Activated naive CD8-positive, alpha-beta T cell treated with anti-CD3 and anti-CD28 coated beads, Interleukin-2, amount 10 ng/mL, durations not matched to agents 7 days and 5 days (primary cell): ENCODE measurements around the gene SEC23B. TPM values are rescaled to one million over a fixed set of nuclear protein-coding genes. Genes with fewer than 3 reads are reported as not detected.
"Not testable (repeated sequence)": the region's sequence is repeated elsewhere in the genome, so short reads cannot be mapped to it uniquely, and the experiment has no call there.

Source experiments
- ATAC-seq: fragments of 150-1000 bp; cut with Tn5 transposase; one replicate; pipeline ENCODE4 v1.10.0; 2021; ENCODE audit warnings: low read depth, moderate library complexity
- POLR2A ChIA-PET: fragments of 350-600 bp; sonication (Branson Sonifier 250); formaldehyde crosslinking; loops from one replicate; lab custom pipeline; 2021; ENCODE audit warnings: antibody characterized with exemption; lab: Charles Lee
- DNase-seq: peaks from one replicate; pipeline ENCODE4 v3.0.0; 2021
- H3K27ac Mint-ChIP-seq: one replicate; pipeline ENCODE4 v1.8.0; 2022; ENCODE audit warnings: mild to moderate bottlenecking, mixed read lengths
- H3K27me3 Mint-ChIP-seq: one replicate; pipeline ENCODE4 v1.8.0; 2022; ENCODE audit warnings: mild to moderate bottlenecking, moderate library complexity, mixed read lengths
- H3K36me3 Mint-ChIP-seq: one replicate; pipeline ENCODE4 v1.8.0; 2021; ENCODE audit warnings: mild to moderate bottlenecking, mixed read lengths
- H3K4me1 Mint-ChIP-seq: one replicate; pipeline ENCODE4 v1.8.0; 2021; ENCODE audit warnings: mixed read lengths
- H3K4me3 Mint-ChIP-seq: one replicate; pipeline ENCODE4 v1.8.0; 2022; ENCODE audit warnings: mild to moderate bottlenecking, moderate library complexity, mixed read lengths
- H3K9me3 Mint-ChIP-seq: one replicate; pipeline ENCODE4 v1.8.0; 2021; ENCODE audit warnings: mixed read lengths
- total RNA-seq, 2 experiments: library from RNA; stranded (reverse); gene quantifications; one replicate each; pipeline ENCODE4 v1.2.3, GENCODE V29; 2021

Gene SEC23B
- total RNA-seq, 2 experiments from 2014 or later, result 64.0 to 65.0 TPM

DNA sequence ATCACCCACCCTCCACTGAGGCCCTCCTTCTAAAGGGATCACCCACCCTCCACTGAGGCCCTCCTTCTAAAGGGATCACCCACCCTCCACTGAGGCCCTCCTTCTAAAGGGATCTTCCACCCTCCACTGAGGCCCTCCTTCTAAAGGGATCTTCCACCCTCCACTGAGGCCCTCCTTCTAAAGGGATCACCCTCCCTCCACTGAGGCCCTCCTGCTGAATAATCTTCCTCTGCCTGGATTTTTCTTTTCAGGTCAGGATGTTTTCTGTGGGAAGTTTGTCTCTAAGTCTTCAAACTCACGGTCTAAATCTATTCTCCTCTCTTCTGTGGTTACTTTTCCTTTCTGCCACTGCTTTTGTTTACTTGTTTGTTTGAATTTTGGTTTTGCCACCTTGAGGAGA is 6.1 kb upstream of the SEC23B start:
- DNase-seq, H3K9me3 Mint-ChIP-seq, H3K27ac Mint-ChIP-seq, ATAC-seq, H3K27me3 Mint-ChIP-seq, H3K4me1 Mint-ChIP-seq, H3K4me3 Mint-ChIP-seq, POLR2A ChIA-PET, H3K36me3 Mint-ChIP-seq: not testable (repeated sequence)

DNA sequence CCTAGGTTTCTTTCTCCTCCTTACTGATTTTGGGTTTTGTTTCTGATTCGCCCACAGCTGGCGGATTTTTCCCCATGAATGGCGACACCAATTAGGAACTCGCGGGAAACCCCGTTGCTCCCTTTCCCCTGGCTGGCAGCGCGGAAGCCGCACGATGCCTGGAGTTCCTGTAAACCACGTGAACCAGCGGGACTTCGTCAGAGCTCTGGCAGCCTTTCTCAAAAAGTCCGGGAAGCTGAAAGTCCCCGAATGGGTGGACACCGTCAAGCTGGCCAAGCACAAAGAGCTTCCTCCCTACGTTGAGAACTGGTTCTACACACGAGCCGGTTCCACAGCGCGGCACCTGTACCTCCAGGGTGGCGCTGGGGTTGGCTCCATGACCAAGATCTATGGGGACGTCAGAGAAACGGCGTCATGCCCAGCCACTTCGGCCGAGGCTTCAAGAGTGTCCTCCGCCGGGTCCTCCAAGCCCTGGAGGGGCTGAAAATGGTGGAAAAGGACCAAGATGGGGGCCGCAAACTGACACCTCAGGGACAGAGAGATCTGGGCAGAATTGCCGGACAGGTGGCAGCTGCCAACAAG is 3.2 kb upstream of the SEC23B start:
- Mint-ChIP-seq H3K27me3 (peaks cover 2% of the 10 kb centered on the region), H3K36me3 (peaks cover 3% of the 10 kb centered on the region), H3K4me3 (no peak overlapping the region), H3K27ac (no peak overlapping the region), H3K4me1 (peaks cover 12% of the 10 kb centered on the region), H3K9me3 (no peaks in the 10 kb centered on the region)
- ATAC-seq, result no peak
- no peak for DNase-seq
- POLR2A ChIA-PET, result interaction anchor here (1.0 kb wide), 1 partner anchor 367 kb away, joined by 4 read pairs; the partner anchor contains the start of genes KAT14 and PET117

DNA sequence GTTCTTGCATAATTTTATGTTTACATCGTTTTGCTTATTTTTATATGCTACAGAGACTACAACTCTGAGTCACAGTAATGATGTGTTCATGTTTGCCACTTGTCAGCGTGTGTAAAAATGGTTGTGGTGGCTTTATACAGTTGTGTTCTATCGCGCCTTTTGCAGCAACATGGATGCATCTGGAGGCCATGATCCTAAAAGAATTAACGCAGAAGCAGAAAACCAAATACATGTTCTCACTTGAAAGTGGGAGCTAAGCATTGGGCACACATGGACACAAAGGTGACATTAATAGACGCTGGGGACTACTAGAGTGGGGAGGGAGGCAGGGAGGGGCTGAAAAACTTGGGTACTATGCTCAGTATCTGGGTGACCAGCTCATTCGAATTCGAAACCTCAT is 996 bp upstream of the SEC23B start:
- no peaks in the 10 kb centered on the region for H3K9me3 Mint-ChIP-seq
- H3K4me1 Mint-ChIP-seq, result peaks cover 28% of the 10 kb centered on the region
- H3K4me3 Mint-ChIP-seq, result peak overlapping the region; percentile 98
- peak overlapping the region; percentile 98 for H3K27ac Mint-ChIP-seq
- DNase-seq, result no peak
- peaks cover 2% of the 10 kb centered on the region for H3K27me3 Mint-ChIP-seq
- POLR2A ChIA-PET, result interaction anchor here (1.0 to 4.5 kb wide), 7 partner anchors 10 to 369 kb away, joined by 3 to 64 read pairs (median 4); partner anchors contain the start of genes DTD1, DZANK1, KAT14 and PET117
- no peak for ATAC-seq
- H3K36me3 Mint-ChIP-seq, result peaks cover 20% of the 10 kb centered on the region

DNA sequence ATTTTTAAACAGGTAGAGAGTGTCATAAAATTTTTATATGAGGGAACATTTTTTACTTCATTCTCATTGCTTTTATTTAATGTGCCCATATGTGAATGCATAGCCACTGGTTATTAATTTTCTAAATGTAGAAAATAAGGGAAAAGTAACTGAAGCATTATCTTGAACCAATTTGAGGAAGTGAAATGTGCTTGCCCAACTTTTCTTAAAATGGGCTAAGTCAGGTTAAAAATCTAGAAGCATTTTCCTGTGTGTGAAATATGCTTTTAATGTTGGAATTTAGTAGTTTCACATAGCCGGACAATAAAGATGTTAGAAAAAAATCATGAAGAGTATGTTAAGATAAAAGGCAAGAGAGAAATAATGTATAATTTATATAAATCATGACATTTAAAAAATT is 3.8 kb downstream of the SEC23B start:
- ATAC-seq (no peak), DNase-seq (no peak)
- no peaks in the 10 kb centered on the region for H3K27me3 Mint-ChIP-seq
- H3K27ac Mint-ChIP-seq, result no peak overlapping the region
- H3K4me1 Mint-ChIP-seq, result peaks cover 29% of the 10 kb centered on the region
- no peaks in the 10 kb centered on the region for H3K9me3 Mint-ChIP-seq
- POLR2A ChIA-PET, result no interaction called here
- peaks cover 25% of the 10 kb centered on the region for H3K36me3 Mint-ChIP-seq
- H3K4me3 Mint-ChIP-seq, result no peak overlapping the region

DNA sequence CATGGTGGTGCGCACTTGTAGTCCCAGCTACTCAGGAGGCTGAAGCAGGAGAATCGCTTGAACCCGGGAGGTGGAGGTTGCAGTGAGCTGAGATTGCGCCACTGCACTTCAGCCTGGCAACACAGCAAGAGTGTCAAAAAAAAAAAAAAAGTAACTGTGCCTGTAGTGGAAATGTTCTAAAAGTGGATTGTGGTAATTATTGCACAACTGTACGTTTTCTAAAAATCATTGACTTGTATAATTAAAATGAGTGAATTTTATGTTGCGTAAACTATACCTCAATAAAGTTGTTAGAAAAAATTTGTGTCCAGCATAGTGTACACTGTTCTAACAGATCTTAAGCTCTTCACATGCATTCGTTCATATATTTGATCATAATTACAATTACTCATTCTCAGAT is 5.5 kb downstream of the SEC23B start:
- H3K36me3 Mint-ChIP-seq, result peaks cover 23% of the 10 kb centered on the region
- DNase-seq (no peak), ATAC-seq (no peak)
- H3K4me1 Mint-ChIP-seq, result peaks cover 25% of the 10 kb centered on the region
- H3K27ac Mint-ChIP-seq, result no peak overlapping the region
- H3K9me3 Mint-ChIP-seq, result no peaks in the 10 kb centered on the region
- H3K4me3 Mint-ChIP-seq, result no peak overlapping the region
- no peaks in the 10 kb centered on the region for H3K27me3 Mint-ChIP-seq
- POLR2A ChIA-PET, result no interaction called here

DNA sequence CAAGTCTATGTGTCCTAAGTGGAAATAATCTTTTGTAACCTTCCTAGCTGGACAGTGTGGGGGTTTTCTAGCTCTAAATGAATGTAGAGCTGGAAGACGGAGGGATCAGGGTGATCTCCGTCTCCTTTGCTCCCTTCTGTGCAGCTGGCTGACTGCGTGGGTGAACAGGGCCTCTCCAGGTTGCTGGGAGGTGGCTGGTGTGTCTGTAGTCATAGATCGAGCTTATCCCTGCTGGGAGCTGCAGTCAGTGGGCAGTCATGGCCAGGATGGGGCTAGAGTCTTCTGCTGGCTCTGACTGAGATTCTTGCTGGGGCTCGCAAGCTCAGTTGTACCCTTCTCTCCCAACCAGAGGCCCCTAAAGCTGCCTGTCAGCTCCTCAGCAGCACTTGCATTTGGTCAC is 6.4 kb downstream of the SEC23B start:
- Mint-ChIP-seq H3K4me3 (no peak overlapping the region), H3K27me3 (no peaks in the 10 kb centered on the region), H3K27ac (no peak overlapping the region), H3K36me3 (peaks cover 23% of the 10 kb centered on the region), H3K4me1 (peaks cover 21% of the 10 kb centered on the region), H3K9me3 (no peaks in the 10 kb centered on the region)
- POLR2A ChIA-PET, result no interaction called here
- DNase-seq (no peak), ATAC-seq (no peak)

DNA sequence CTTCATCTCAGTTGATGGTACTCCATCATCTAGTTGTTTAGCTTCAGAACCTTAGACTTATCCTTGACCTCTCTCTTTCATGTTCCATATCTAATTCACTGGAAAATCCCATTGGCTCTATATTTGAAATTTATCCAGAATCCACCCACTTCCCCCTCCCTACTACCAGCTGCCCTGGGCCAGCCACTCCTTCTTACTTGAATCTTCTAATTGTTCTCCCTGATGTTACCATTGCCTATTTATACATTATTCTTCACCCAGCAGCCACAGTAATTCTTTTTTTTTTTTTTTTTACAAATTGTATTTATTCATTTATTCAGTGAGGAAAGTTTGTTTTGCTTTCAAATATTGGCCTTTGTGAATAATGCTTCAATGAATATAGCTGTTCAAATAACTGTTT is 8.2 kb downstream of the SEC23B start:
- DNase-seq (no peak), ATAC-seq (no peak)
- no peak overlapping the region for H3K4me3 Mint-ChIP-seq
- H3K36me3 Mint-ChIP-seq, result peaks cover 11% of the 10 kb centered on the region
- H3K27me3 Mint-ChIP-seq, result no peaks in the 10 kb centered on the region
- H3K9me3 Mint-ChIP-seq, result no peaks in the 10 kb centered on the region
- peaks cover 7% of the 10 kb centered on the region for H3K4me1 Mint-ChIP-seq
- peak overlapping the region; percentile 16 for H3K27ac Mint-ChIP-seq
- POLR2A ChIA-PET, result interaction anchor here (0.7 kb wide), 1 partner anchor 552 kb away, joined by 3 read pairs; no protein-coding TSS in a partner anchor

DNA sequence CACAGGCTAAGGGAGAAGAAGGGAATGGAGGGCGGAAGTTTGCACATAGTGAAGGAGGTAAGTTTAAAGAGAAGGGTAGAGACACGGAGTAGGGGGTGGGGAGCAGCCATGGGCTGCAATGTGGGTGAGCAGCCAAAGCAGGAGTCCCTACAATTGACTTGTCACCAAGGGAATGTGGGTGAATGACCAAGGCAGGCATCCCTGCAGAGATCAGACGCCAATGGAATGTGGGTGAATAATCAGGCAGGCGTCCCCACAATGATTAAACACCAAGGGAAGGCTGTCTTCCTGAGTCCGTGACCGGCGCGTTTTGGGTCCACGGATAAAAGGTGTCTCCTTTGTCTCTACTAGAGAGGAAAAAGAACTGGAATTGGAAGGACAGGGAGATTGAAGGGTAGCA is 14.3 kb downstream of the SEC23B start:
- DNase-seq, H3K4me3 Mint-ChIP-seq, ATAC-seq, H3K27me3 Mint-ChIP-seq, H3K27ac Mint-ChIP-seq, H3K9me3 Mint-ChIP-seq, POLR2A ChIA-PET, H3K4me1 Mint-ChIP-seq: not testable (repeated sequence)
- H3K36me3 Mint-ChIP-seq, result peaks cover 14% of the 10 kb centered on the region

DNA sequence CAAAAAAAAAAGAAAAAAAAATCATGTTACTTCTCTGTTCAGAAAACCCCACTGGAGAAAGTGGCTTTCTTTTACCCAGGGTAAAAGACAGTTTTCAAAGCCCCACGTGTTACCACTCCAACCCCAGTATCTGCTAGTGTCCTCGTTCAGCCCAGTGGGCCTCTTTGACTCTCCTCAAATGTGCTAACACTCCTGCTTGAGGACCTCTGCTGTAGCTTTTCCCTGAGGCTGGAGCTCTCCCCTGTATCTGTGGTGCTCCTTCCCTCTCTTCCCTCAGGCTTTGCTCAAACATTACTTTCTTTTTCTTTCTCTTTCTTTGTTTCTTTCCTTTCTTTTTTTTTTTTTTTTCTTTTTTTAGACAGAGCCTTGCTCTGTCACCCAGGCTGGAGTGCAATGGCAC is 15.3 kb downstream of the SEC23B start:
- H3K4me3 Mint-ChIP-seq, result no peak overlapping the region
- no peaks in the 10 kb centered on the region for H3K4me1 Mint-ChIP-seq
- no peaks in the 10 kb centered on the region for H3K27me3 Mint-ChIP-seq
- no peak for ATAC-seq
- DNase-seq, result no peak
- peaks cover 18% of the 10 kb centered on the region for H3K36me3 Mint-ChIP-seq
- POLR2A ChIA-PET, result no interaction called here
- H3K27ac Mint-ChIP-seq, result no peak overlapping the region
- H3K9me3 Mint-ChIP-seq, result no peaks in the 10 kb centered on the region

DNA sequence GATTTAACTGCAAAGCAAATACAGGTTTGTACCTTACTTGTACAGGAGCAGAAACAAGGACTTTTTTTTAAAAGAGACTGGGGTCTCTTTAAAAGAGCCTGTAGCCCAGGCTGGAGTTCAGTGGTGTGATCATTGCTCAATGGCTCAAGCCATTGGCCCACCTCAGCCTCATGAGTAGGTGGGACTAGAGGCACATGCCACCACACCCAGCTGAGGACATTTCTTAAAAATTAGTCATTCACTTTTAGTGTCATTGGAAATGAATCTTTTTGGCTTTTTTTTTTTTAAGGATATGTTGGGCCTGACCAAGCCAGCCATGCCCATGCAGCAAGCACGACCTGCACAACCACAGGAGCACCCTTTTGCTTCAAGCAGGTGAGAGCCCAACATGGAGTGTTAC is 16.9 kb downstream of the SEC23B start:
- Mint-ChIP-seq H3K27me3 (no peaks in the 10 kb centered on the region), H3K27ac (no peak overlapping the region), H3K36me3 (peaks cover 21% of the 10 kb centered on the region), H3K9me3 (no peaks in the 10 kb centered on the region), H3K4me3 (no peak overlapping the region), H3K4me1 (no peaks in the 10 kb centered on the region)
- POLR2A ChIA-PET, result no interaction called here
- ATAC-seq (no peak), DNase-seq (no peak)

DNA sequence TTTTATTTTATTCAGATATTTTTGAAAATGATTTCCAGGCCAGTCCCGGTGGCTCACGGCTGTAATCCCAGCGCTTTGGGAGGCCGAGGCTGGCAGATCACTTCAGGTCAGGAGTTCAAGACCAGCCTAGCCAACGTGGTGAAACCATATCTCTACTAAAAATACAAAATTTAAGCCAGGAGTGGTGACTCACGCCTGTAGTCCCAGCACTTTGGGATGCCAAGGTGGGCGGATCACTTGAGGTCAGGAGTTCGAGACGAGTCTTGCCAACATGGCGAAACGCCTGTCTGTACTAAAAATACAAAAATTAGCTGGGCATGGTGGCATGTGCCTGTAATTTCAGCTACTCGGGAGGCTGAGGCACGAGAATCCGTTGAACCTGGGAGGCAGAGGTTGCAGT is 19.0 kb downstream of the SEC23B start:
- H3K9me3 Mint-ChIP-seq, H3K27me3 Mint-ChIP-seq, H3K27ac Mint-ChIP-seq, POLR2A ChIA-PET, H3K4me1 Mint-ChIP-seq, H3K4me3 Mint-ChIP-seq, DNase-seq, ATAC-seq: not testable (repeated sequence)
- H3K36me3 Mint-ChIP-seq, result peaks cover 24% of the 10 kb centered on the region

DNA sequence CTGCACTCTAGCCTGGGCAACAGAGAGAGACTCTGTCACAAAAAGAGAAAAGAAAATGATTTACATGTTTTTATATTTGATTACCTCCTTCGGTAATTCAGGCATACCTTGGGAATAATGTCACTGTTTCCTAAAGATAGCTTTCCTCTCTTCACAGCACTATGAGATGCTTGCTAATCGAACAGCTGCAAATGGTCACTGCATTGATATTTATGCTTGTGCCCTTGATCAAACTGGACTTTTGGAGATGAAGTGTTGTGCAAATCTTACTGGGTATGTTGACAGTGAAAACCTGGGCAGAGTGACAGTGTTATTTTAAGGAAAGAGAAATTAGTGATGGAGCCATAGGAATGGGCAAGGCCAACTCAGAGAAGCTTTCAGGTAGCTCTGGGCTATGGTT is 19.6 kb downstream of the SEC23B start:
- H3K4me3 Mint-ChIP-seq, result no peak overlapping the region
- POLR2A ChIA-PET, result no interaction called here
- DNase-seq (no peak), ATAC-seq (no peak)
- no peaks in the 10 kb centered on the region for H3K4me1 Mint-ChIP-seq
- no peaks in the 10 kb centered on the region for H3K27me3 Mint-ChIP-seq
- peaks cover 26% of the 10 kb centered on the region for H3K36me3 Mint-ChIP-seq
- no peak overlapping the region for H3K27ac Mint-ChIP-seq
- no peaks in the 10 kb centered on the region for H3K9me3 Mint-ChIP-seq

DNA sequence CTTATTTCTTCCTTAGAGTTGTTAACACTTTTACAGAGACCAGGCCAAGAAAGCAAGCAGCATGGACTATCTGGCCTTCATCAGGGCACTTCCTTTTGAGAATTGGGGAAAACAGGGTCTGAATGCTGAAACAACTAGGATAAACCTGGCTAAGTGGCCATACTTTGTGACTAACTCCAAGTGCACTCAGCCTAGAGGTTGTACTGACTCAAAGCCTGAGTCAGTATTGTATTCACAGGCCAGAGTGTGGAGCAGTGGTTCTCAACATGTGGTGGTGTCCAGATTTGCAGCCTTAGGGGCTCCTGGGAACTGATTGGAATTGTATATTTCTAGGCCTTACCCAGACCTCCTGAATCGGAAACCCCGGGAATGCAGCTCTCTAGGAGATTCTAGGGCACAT is 20.1 kb downstream of the SEC23B start:
- no peak overlapping the region for H3K4me3 Mint-ChIP-seq
- ATAC-seq (no peak), DNase-seq (no peak)
- H3K27ac Mint-ChIP-seq, result no peak overlapping the region
- H3K4me1 Mint-ChIP-seq, result no peaks in the 10 kb centered on the region
- POLR2A ChIA-PET, result no interaction called here
- peaks cover 31% of the 10 kb centered on the region for H3K36me3 Mint-ChIP-seq
- no peaks in the 10 kb centered on the region for H3K27me3 Mint-ChIP-seq
- H3K9me3 Mint-ChIP-seq, result no peaks in the 10 kb centered on the region

DNA sequence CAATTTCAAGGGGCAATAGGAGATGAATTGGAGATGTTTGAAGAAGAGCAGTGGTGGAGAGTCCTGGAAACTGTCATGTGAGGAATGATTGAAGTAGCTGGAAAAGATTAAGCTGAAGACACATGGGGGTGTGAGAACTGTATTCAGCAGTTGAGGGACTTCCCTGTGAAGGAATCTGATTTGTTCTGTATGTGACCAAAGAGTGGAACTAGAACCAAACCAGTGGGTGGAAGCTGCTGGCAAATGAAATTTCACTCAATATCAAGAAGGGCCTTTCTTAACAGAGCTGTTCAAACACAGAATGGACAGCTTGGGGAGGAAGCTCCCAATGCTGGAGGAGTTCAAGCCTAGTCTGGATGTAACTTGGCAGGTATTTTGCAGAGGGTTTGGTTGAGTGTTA is 21.3 kb downstream of the SEC23B start:
- DNase-seq, result no peak
- Mint-ChIP-seq H3K27me3 (no peaks in the 10 kb centered on the region), H3K4me1 (no peaks in the 10 kb centered on the region), H3K4me3 (no peak overlapping the region), H3K9me3 (no peaks in the 10 kb centered on the region), H3K27ac (no peak overlapping the region), H3K36me3 (peaks cover 37% of the 10 kb centered on the region)
- POLR2A ChIA-PET, result no interaction called here
- ATAC-seq, result no peak
